NCI-H2171 treated with DMSO at 0.1 percent for 48 hours (cell line): ENCODE results near the gene MEX3A.
"Not testable (repeated sequence)": the region's sequence is repeated elsewhere in the genome, so short reads cannot be mapped to it uniquely, and the experiment has no call there.

ENCODE experiments used
- DNase-seq: peaks from one replicate; lab custom pipeline; 2025; lab: John Stamatoyannopoulos, UW

The MEX3A gene

DNA sequence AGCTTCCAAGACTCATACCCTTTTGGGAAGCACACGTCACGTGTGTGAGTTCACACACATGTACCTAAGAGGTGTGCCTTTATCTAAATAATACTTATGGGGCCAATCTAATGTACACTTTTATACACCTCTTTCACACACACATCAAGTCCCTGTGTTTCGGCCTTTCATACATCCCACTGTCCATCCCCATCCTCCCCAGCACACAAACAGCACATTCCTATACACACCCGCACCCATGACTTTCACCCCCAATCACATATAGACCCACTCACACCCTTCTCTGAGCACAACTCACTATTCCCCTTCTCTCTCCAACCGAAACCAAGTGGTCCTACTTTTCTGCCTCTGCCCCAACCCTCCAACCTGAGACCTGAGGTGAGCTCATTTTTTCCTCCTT is 3.5 kb downstream of the MEX3A start:
- DNase-seq, result no peak

DNA sequence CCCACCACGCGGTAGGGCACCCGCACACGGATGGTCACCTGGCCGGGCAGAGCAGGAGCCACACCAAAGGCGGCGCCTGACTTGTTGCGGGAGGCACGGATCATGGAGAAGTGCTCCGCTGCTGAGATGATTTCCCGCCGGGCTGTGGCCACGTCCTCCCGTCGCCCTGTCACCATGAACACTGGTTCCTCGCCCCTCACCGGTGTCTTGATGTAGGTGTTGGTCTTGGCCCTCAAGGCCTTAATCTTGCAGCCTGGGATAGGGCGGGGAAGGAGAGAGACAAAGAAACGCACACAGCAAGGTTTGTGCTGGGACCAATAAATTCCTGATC is 4.9 kb downstream of the MEX3A start:
- no peak for DNase-seq

DNA sequence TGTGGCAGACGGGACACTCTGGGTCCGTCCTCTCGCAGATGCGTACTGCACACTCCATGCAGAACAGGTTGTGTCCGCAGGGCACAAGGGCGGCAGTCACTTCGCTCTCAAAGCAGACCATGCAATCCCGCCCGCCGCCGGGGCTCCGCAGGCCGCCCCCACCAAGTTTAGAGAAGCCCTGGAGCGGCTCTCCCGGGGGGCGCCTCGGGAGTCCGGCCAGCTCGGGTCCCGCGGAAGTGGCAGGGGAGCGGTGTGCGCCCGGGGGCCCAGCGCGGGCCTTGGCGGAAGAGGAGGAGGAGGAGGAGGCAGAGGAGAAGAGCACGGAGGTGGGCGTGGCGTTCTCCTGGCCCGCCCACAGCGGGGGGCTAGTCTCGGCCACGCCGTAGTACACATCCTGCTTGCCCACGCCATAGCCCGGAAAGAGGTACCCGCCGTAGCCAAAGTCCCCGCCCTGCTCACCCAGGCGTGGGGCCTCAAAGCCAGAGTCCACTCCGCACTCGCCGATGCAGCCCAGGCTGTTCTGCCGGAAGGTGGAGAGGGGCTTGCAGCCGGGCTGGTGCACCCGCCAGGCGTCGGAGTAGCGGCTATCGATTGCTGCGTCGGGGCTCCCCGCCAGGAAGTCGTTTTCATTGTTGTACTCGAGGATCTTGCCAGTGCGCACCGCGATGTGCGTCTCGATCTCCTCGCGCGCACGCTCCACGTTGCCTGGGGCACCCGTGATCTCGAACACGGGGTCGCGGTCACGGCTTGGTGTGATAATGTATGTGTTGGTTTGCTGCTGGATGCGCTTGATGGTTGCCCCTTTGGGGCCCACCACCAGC is 5.4 kb downstream of the MEX3A start:
- DNase-seq, result no peak

DNA sequence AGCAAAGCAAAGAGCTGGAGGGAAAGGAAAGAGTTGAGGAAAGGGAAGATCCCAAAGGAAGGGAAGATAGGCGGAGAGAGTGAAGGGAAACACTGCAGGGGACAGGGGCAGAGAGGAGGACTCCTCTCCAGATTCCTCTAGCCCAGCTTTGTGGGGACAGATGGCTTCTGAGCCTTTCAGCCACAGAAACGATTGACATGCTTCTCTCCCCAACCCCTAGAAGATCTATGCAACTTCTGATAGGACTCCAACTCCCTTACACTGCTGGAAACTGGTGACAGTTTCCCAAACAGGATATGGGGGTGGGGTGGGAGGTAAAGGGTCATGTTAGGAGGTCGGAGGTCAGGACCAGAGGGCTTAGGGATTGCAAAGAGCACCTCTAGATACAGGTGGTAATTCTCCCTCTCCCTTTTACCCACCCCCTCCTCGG is 6.5 kb downstream of the MEX3A start:
- no peak for DNase-seq

DNA sequence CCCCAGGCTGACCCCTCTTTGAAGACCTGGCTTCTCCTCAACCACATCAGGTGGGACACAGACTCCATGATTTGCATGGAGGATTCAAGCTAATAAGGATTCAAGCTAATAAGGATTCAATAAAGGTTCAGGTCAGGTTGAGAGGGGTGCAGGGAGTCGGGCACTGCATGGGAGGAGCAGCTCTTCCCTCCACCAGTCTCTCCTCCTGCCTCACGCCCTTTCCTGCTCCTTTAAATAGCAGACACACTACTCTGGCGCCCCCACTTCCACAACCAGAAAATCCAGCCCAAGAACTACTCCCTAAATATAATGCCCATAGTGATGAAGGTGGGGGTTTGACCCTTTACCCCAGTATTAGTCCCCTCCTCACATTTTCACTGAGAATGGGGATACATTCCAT is 7.1 kb downstream of the MEX3A start:
- peak; percentile 23 for DNase-seq

DNA sequence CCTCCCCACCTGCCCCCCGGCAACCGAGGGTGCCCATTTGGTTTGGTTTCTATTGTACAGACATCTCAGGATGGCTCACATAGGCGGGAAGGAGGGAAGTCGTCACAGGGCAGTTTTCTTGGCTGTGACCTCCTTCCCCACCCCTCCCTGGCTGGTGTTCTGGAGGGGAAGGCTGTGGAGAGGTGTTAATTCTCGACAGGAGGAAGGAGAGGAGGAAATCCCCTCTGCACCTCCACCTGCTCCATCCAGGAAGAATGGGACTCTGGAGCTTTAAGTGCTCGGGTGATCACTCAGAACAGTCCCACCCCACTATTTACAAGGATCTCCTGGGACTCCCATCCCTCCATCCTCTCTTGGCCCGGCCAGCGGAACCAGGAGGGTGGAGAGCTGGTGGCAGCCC is 7.6 kb downstream of the MEX3A start:
- DNase-seq, result peak; percentile 55

DNA sequence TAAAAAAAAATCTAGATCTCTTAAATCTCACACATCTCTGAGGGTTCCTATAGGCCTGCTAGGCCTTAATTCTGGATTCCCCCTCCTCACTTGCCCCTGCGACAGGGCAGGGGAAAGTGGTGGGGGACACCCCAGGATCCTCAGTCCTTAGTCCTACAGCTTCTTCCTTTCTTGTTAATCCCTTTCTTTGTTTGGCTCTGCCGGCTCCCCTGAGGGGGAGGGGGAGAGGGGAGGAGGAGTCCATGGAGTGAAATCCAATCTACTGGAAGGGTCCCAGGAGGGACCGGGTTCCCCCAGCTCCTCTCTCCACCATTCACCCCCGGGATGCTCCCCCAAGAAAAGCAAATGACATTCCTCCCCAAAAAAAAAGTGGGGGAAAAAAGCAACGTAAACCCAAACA is 8.5 kb downstream of the MEX3A start:
- DNase-seq, result peak; percentile 91

DNA sequence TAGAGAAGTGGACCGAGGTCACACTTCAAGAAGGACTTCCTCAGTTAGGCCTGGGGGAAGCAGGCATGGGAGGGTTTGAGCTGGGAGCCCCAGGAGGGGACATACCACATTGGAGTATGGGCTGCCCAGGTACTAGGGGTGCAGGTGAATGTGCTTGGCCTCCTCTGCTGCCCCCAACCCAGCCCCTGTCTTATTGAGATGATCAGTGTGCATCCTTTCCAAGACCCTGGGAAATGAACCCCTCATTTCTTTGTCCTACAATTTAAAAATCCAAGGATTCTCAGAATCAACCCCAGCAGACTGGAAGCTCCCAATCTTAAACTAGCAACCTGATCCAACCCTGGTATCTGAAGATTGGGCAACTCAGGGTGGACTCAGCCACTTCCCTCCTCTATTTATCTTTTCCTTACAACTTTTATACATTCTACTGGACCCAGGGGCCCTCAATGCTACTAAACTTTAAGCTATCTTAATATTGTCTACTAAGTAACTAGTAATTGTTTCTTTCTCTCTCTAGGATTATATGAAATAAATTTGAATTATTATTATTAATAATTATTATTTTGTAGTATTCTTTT is 9.1 kb downstream of the MEX3A start:
- DNase-seq, result peak; percentile 18

DNA sequence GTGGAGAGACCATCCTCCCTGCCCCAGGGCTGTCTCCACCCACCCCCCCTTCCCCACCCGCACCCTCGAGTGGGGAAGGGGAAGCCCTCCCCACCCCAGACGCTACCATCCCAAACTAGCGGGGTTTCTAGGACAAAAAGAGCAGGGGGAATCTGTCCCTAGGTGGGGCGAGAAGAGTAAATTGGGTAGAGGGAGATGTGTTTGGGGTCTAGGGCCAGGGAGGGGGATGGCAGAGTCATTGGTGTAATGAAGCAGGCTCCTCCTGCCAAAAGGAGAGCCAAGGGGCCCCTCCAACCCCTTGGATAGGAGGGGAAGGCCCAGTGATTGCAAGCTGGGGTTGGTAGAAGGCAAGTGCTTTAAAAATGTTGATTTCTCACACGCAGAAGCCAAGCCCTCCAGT is 10.0 kb downstream of the MEX3A start:
- no peak for DNase-seq

DNA sequence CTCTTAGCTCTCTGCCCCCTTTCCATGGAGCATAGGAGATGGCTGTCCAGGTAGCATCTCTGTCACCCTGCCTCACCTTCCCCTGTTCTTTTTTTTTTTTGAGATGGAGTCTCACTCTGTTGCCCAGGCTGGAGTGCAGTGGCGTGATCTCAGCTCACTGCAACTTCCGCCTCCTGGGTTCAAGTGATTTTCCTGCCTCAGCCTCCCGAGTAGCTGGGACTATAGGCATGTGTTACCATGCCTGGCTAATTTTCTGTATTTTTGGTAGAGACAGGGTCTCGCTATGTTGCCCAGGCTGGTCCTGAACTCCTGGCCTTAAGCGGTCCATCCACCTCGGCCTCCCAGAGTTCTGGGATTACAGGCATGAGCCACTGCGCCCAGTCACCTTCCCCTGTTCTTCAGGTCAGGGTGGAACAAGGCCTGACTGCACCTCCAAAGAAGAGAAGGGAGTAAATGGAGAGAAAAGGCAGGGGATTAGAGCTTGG is 10.9 kb downstream of the MEX3A start:
- not testable (repeated sequence) for DNase-seq

DNA sequence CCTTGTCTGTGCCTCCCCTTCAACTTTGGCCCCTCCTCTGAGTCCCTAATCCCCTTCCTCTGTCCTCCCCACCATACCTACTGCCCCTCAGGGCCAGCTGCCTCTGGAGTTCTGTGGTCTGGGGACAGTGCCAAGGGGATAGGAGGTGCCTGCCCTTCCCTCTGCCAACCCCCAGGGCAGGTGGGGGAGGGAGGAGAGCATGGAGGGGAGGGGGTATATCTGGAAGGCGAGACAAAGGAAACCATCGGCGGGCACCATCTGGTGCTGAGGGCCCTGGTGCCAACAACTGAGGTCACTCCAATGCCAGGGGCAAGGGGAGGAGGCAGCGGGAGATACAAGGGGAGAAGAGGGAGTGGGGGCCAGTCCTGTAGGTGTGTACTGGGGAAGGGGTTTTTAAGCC is 11.7 kb downstream of the MEX3A start:
- peak; percentile 83 for DNase-seq

DNA sequence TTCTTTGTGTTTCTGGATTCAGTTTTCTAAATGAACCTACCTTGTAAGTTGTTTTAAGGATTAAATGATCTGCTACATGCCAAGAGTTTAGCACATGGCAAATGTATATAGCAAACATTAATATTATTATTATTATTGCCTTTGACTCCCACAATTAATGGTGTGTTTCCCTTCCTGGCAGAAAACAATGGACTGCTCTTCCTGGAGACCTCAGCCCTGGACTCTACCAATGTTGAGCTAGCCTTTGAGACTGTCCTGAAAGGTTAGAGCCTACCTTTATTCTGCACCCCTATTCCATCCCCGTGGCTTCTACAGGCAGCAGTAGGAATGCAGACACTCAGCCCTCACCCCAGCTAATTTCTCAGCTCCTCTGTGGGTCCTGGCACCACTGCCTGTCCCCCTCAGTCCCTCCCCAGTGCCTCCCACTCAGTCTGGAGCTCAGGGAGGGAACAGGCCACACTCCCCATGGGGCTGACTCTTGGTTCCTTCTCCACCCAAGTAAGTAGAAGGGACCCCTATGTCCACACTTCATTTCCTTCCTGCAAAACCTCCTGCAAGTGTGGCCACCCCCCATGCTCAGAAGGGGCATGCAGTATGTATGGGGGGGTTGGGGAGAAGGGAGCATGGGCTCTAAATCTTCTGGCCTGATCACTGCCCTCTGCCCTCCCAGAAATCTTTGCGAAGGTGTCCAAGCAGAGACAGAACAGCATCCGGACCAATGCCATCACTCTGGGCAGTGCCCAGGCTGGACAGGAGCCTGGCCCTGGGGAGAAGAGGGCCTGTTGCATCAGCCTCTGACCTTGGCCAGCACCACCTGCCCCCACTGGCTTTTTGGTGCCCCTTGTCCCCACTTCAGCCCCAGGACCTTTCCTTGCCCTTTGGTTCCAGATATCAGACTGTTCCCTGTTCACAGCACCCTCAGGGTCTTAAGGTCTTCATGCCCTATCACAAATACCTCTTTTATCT is 12.5 kb downstream of the MEX3A start:
- DNase-seq, result no peak

DNA sequence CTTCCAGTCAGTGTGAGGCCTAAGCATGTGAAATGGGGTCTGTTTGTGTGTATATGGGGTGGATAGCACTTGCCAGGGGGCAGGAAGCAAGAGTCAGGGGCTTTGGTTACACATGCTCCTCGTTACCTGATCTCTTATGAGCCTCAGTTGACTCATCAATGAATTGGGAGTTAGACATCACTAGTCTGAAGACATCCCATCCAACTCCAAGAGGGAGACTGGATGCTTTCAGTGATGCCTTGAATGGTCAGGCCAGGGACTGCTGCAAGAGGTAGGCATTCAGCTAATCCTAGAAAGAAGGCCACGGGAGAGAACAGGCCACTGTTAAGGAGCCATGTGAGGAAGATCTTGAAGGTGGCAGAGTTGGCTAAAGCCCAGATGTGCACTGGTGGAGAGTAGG is 15.0 kb downstream of the MEX3A start:
- no peak for DNase-seq

DNA sequence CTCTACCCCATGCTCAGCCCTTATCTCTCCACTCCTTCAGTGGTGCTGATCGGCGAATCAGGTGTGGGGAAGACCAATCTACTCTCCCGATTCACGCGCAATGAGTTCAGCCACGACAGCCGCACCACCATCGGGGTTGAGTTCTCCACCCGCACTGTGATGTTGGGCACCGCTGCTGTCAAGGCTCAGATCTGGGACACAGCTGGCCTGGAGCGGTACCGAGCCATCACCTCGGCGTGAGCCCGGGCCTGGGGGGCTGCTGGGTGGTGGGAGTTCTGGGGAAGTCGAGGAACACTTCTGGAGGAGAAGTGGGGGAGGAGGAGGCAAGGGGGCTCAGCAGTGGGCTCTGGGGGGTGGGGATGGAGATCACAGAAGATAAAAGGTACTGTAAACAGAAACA is 16.4 kb downstream of the MEX3A start:
- no peak for DNase-seq

DNA sequence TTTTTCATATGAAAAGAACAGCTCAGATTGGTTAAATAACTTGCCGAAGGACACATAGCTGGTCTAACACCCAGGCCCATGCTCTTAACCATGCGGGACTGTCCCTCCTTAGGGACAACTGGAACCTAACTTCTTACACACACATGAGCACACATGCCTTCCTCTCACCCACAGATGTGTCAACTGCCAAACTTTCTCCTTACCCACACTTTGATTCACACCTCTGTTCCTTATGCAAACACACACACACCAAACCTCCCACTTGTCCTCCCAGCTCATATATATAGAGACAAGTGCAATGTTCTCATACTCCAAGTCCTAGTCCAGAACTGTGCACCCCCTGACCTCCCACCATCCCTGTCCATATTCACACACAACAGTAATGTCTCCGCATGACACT is 17.1 kb downstream of the MEX3A start:
- no peak for DNase-seq

DNA sequence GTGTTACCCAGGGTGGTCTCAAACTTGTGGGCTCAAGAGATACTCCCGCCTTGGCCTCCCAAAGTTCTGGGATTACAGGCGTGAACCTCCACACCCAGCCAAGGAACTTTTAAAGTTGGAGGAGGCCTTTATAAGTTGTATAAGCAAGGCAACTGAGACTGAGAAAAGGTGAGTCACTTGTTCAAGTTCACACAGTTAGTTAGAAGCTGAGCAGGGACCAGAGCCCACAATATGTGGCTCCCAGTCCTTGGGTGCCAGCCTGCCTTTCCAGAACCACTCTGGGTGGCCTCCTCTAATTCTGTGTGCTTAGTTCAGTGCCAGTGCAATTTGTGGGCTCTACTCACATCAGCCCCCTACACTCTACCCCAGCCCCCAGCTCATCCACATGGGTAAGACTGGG is 17.6 kb downstream of the MEX3A start:
- DNase-seq, result no peak

DNA sequence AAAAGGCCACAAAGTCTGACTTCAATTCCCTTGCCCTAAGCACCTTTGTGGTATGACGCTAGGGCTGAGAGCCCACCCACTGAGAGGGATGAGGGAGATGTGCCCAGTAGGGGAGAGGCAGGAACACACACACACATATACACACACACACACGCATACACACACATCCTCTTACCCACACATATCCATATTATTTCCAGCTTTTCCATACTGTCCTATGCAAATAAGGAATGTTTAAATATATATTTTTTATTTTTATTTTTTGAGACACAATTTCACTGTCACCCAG is 18.3 kb downstream of the MEX3A start:
- no peak for DNase-seq

DNA sequence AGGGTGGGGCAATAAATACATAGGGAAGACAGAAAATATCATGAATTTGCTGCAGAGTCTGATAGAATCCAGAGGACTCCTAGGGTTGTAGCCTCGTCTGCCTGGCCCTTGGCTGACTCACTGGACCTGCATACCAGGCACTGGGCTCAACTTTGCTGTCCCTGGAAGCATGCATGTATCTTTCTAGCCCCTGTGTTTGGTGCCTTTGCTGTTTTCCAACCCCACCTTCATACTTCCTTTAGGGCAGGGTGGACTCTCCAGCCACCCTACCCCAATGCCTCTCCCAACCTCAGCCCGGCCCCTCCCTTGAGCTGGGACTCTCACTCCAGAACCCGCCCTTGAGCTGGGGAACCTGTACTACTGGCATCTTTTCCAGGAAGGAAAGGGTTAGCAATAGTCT is 20.1 kb downstream of the MEX3A start:
- no peak for DNase-seq

DNA sequence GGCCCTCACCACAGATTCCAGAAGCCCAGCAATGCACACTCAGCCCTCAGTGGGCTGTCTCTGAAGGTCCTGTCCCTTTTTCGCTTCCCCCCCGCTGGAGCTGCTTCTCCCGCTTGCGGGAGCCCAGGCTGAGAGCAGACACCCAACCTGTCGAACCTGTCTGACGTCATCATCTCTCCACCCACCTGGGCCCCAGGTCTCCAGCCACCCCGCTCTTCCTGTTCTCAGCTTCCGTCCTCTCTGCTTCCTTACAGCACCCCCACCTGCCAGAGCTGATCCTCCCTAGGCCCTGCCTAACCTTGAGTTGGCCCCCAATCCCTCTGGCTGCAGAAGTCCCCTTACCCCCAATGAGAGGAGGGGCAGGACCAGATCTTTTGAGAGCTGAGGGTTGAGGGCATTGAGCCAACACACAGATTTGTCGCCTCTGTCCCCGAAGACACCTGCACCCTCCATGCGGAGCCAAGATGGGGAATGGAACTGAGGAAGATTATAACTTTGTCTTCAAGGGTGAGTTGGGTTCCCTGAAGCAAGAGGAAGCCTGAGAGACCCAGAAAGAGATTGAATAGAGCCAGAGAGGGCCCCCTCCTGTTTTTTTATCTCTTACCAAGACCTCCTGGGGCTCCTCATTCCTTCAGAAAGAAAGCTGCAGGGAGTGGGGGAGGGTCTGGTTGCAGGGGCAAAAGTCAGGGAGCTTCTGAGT is 21.2 kb downstream of the MEX3A start, which contains the start of gene RAB25:
RAB25 (plus strand) TSS at position 224 of the 700 bp plus-strand sequence; CDS start at position 465, 241 bp downstream.
- peak; percentile 89 for DNase-seq

DNA sequence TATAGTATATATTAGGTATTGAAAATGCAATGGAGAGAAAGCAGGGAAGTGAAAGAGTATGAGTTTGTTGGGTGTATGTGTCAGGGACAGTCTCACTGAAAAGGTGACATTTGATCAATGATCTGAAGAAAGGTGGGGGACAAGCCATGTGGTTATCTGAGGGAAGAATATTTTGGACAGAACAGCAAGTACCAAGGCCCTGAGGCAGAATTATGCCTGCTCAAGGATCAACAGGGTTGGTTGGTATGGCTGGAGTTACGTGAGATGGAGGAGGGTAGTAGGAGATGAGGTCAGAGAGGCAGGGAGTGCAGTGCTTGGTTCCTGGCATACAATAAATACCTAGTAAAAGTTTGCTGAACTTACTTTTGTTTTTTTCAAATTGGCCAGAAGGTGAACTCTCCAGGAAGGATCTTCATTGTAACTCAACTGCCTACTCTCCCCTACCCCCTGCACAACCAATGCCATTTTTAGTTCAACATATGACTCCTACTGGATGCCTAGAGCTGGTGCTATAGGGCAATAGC is 25.9 kb downstream of the MEX3A start:
- no peak for DNase-seq

DNA sequence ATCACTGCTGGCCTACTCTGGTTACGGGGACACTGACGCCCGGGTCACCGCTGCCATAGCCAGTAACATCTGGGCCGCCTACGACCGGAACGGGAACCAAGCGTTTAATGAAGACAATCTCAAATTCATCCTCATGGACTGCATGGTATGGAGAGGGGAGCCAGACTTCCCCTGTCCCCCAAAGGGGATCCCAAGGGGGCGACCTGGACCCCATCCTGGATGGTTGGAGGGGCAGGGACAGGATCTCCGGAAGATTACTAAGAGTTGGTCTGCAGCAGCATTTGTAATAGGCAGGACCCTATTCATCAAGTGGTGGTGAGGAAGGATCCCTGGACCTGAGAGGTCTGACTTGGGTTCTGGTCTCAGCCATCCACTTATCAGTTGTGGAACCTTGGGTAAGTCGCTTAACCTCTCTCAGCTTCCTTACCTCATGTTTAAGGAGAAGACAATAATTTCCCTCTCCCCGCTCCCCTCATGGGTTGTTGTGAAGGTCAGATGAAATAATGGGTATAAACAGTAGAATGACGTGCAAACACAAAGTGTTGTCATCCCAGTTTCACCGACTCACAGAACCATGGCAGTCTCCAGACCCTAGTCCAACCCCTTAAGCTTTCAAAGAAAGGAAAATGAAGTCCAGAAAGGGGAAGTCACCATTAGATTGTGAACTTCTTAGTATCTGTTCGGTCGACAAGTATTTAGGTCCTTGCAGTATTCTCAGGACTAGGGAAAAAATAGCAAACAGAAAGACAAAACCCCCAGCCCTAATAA is 26.8 kb downstream of the MEX3A start:
- DNase-seq, result no peak
